ENCODE measurements around the gene TBC1D2B.

Gene TBC1D2B

DNA sequence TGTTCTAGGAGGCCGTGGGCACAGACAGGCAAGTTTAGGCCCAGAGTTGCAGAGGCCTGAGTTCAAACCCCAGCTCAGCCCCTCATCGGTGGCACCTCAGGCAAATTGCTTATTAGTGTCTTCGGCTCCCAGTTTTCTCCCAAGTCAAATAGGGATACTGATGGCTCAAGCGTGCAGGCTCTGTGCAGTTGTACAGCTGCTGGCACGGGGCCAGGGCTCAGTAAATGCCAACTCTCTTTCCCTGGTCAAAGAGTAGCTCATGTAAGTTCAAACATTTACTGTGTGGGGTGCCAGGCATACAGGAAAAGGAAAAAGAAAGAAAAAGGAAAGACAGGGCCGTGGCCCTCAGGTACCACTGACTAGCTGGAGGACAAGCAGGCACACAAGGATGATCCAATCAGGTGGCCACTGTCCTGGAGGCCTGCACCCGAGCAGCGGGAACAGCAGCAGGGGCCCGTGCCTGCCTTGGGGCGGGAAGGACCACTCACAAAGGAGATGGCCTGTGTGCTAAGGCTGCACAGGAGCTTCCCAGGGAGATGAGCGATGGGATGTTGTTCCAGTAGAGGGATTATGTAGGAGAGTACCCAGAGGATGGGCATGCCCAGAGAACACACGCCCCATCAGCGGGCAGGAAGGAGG, 70.8 kb downstream of the TBC1D2B start:
- 96% methylated on average over 13 of the region's 13 CpGs for WGBS
- Histone ChIP-seq H3K9me3 (ENCODE audit: control insufficient read depth, low read length) (no peaks in the 10 kb centered on the region), H3K4me1 (ENCODE audit: control insufficient read depth, insufficient read depth, low read depth, low read length) (peaks cover 27% of the 10 kb centered on the region), H2AFZ (ENCODE audit: low read depth, low read length) (no peak overlapping the region), H3K27me3 (ENCODE audit: control insufficient read depth in 1 of 2, insufficient read depth in 1 of 2, low read length in 2 of 2) (no peaks in the 10 kb centered on the region), H2AK5ac (ENCODE audit: low read length, severe bottlenecking) (no peak overlapping the region), H3K4ac (ENCODE audit: low read depth in 1 of 2, low read length in 2 of 2) (no peak overlapping the region), H3K36me3 (ENCODE audit: control insufficient read depth in 1 of 2, insufficient read depth in 2 of 2, low read depth in 1 of 2, low read length in 2 of 2) (peaks cover 63 to 70% of the 10 kb centered on the region in 2 experiments), H3K23ac (ENCODE audit: low read length in 2 of 2) (no peak overlapping the region), H3K9ac (ENCODE audit: low read length) (no peak overlapping the region), H2BK120ac (ENCODE audit: low read depth, low read length) (no peak overlapping the region), H4K91ac (ENCODE audit: low read length) (no peak overlapping the region), H3K79me1 (replicated peaks; ENCODE audit: low read length, poor library complexity, severe bottlenecking) (peaks cover 42% of the 10 kb centered on the region), H3K4me3 (ENCODE audit: insufficient read depth in 1 of 2, low read depth in 1 of 2, low read length in 2 of 2) (no peak overlapping the region), H3K27ac (ENCODE audit: low read length, poor library complexity, severe bottlenecking) (no peak overlapping the region), H2BK15ac (ENCODE audit: low read depth, poor library complexity, severe bottlenecking) (no peak overlapping the region), H2BK12ac (ENCODE audit: low read length in 2 of 2) (no peak overlapping the region), H3K18ac (ENCODE audit: low read depth in 1 of 2, low read length in 2 of 2) (no peak overlapping the region), H3K14ac (ENCODE audit: low read length in 2 of 2) (no peak overlapping the region), H4K8ac (ENCODE audit: low read length) (no peak overlapping the region), H2BK5ac (ENCODE audit: low read depth, low read length, poor library complexity, severe bottlenecking) (no peak overlapping the region), H3K4me2 (ENCODE audit: low read length, poor library complexity, severe bottlenecking) (no peak overlapping the region)
- no peak for DNase-seq

- no peak overlapping the region for H4K8ac ChIP-seq (ENCODE audit: low read length)
- 59% methylated on average over 10 of the region's 10 CpGs for WGBS
- no peak overlapping the region for H3K23ac ChIP-seq (ENCODE audit: low read length in 2 of 2)
- peaks cover 72 to 77% of the 10 kb centered on the region in 2 experiments for H3K36me3 ChIP-seq (ENCODE audit: control insufficient read depth in 1 of 2, insufficient read depth in 2 of 2, low read depth in 1 of 2, low read length in 2 of 2)
- H3K18ac ChIP-seq (ENCODE audit: low read depth in 1 of 2, low read length in 2 of 2), result peak overlapping the region in 1 of 2 experiments; percentile 44
- H3K4ac ChIP-seq (ENCODE audit: low read depth in 1 of 2, low read length in 2 of 2), result no peak overlapping the region
- no peak overlapping the region for H2BK5ac ChIP-seq (ENCODE audit: low read depth, low read length, poor library complexity, severe bottlenecking)
- H3K4me3 ChIP-seq (ENCODE audit: insufficient read depth in 1 of 2, low read depth in 1 of 2, low read length in 2 of 2), result no peak overlapping the region
- no peak overlapping the region for H2AFZ ChIP-seq (ENCODE audit: low read depth, low read length)
- no peak overlapping the region for H4K91ac ChIP-seq (ENCODE audit: low read length)
- H3K79me1 ChIP-seq (replicated peaks; ENCODE audit: low read length, poor library complexity, severe bottlenecking), result peaks cover 48% of the 10 kb centered on the region
- no peak overlapping the region for H2BK120ac ChIP-seq (ENCODE audit: low read depth, low read length)
- H3K4me1 ChIP-seq (ENCODE audit: control insufficient read depth, insufficient read depth, low read depth, low read length), result peaks cover 29% of the 10 kb centered on the region
- H2AK5ac ChIP-seq (ENCODE audit: low read length, severe bottlenecking), result no peak overlapping the region
- no peak overlapping the region for H2BK15ac ChIP-seq (ENCODE audit: low read depth, poor library complexity, severe bottlenecking)
- H3K14ac ChIP-seq (ENCODE audit: low read length in 2 of 2), result peak overlapping the region in 1 of 2 experiments; percentile 18
- H3K27ac ChIP-seq (ENCODE audit: low read length, poor library complexity, severe bottlenecking), result peak overlapping the region; percentile 8
- DNase-seq, result peak; percentile 92
- no peaks in the 10 kb centered on the region for H3K27me3 ChIP-seq (ENCODE audit: control insufficient read depth in 1 of 2, insufficient read depth in 1 of 2, low read length in 2 of 2)
- H3K4me2 ChIP-seq (ENCODE audit: low read length, poor library complexity, severe bottlenecking), result no peak overlapping the region
- peak overlapping the region; percentile 10 for H3K9ac ChIP-seq (ENCODE audit: low read length)
- no peak overlapping the region for H2BK12ac ChIP-seq (ENCODE audit: low read length in 2 of 2)
- no peaks in the 10 kb centered on the region for H3K9me3 ChIP-seq (ENCODE audit: control insufficient read depth, low read length)
These were observed 72.4 kb downstream of the TBC1D2B start for GRCh38 chr15:78004919-78005634.

- Histone ChIP-seq H2BK12ac (ENCODE audit: low read length in 2 of 2) (no peak overlapping the region), H3K27me3 (ENCODE audit: control insufficient read depth in 1 of 2, insufficient read depth in 1 of 2, low read length in 2 of 2) (no peaks in the 10 kb centered on the region), H3K14ac (ENCODE audit: low read length in 2 of 2) (no peak overlapping the region), H2AK5ac (ENCODE audit: low read length, severe bottlenecking) (no peak overlapping the region), H3K4ac (ENCODE audit: low read depth in 1 of 2, low read length in 2 of 2) (no peak overlapping the region), H2AFZ (ENCODE audit: low read depth, low read length) (no peak overlapping the region), H4K91ac (ENCODE audit: low read length) (no peak overlapping the region), H3K36me3 (ENCODE audit: control insufficient read depth in 1 of 2, insufficient read depth in 2 of 2, low read depth in 1 of 2, low read length in 2 of 2) (peaks cover 75 to 83% of the 10 kb centered on the region in 2 experiments), H3K4me2 (ENCODE audit: low read length, poor library complexity, severe bottlenecking) (no peak overlapping the region), H3K79me1 (replicated peaks; ENCODE audit: low read length, poor library complexity, severe bottlenecking) (peaks cover 48% of the 10 kb centered on the region), H3K23ac (ENCODE audit: low read length in 2 of 2) (no peak overlapping the region), H2BK5ac (ENCODE audit: low read depth, low read length, poor library complexity, severe bottlenecking) (no peak overlapping the region), H3K27ac (ENCODE audit: low read length, poor library complexity, severe bottlenecking) (no peak overlapping the region), H4K8ac (ENCODE audit: low read length) (peak overlapping the region; percentile 58), H3K4me1 (ENCODE audit: control insufficient read depth, insufficient read depth, low read depth, low read length) (peaks cover 29% of the 10 kb centered on the region), H2BK15ac (ENCODE audit: low read depth, poor library complexity, severe bottlenecking) (no peak overlapping the region), H3K9me3 (ENCODE audit: control insufficient read depth, low read length) (no peaks in the 10 kb centered on the region), H3K18ac (ENCODE audit: low read depth in 1 of 2, low read length in 2 of 2) (no peak overlapping the region), H3K4me3 (ENCODE audit: insufficient read depth in 1 of 2, low read depth in 1 of 2, low read length in 2 of 2) (no peak overlapping the region), H3K9ac (ENCODE audit: low read length) (peak overlapping the region; percentile 10), H2BK120ac (ENCODE audit: low read depth, low read length) (no peak overlapping the region)
- WGBS, result 81% methylated on average over 8 of the region's 9 CpGs
- DNase-seq, result no peak
These were observed 73.2 kb downstream of the TBC1D2B start for GRCh38 chr15:78004222-78004727.

DNA sequence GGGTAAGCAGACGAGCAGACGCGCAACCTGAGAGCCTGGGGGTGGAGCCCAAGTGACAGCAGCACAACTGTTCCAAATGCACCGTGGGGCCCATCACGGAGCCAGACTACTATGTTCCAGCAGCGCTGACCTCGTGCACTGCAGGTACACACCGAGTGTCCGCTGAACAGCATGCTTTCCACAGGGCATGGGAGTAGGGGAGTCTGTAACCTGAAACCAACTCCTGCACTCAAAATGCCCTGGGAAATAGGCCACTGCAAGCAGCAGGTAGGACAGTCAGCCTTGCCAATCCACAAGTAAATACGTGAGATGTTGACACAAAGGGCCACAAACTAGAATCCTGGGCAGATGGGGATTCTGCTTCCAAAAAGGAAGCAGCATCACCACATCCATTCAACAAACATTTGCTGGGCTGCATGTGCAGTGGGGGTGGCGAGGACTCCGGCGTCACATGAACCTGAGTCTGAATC, 73.9 kb downstream of the TBC1D2B start:
- Histone ChIP-seq H2BK12ac (ENCODE audit: low read length in 2 of 2) (no peak overlapping the region), H3K9ac (ENCODE audit: low read length) (no peak overlapping the region)

More for the DNA sequence above, 73.9 kb downstream of the TBC1D2B start:
- H4K91ac ChIP-seq (ENCODE audit: low read length), result no peak overlapping the region
- H3K4ac ChIP-seq (ENCODE audit: low read depth in 1 of 2, low read length in 2 of 2), result no peak overlapping the region
- H3K23ac ChIP-seq (ENCODE audit: low read length in 2 of 2), result no peak overlapping the region
- peak overlapping the region; percentile 31 for H4K8ac ChIP-seq (ENCODE audit: low read length)
- no peak overlapping the region for H3K18ac ChIP-seq (ENCODE audit: low read depth in 1 of 2, low read length in 2 of 2)
- peaks cover 29% of the 10 kb centered on the region for H3K4me1 ChIP-seq (ENCODE audit: control insufficient read depth, insufficient read depth, low read depth, low read length)
- WGBS, result 92% methylated on average over 13 of the region's 13 CpGs
- H3K9me3 ChIP-seq (ENCODE audit: control insufficient read depth, low read length), result no peaks in the 10 kb centered on the region
- no peak overlapping the region for H2AFZ ChIP-seq (ENCODE audit: low read depth, low read length)
- H2AK5ac ChIP-seq (ENCODE audit: low read length, severe bottlenecking), result no peak overlapping the region
- no peak overlapping the region for H3K4me2 ChIP-seq (ENCODE audit: low read length, poor library complexity, severe bottlenecking)
- H3K36me3 ChIP-seq (ENCODE audit: control insufficient read depth in 1 of 2, insufficient read depth in 2 of 2, low read depth in 1 of 2, low read length in 2 of 2), result peaks cover 74 to 85% of the 10 kb centered on the region in 2 experiments
- H2BK120ac ChIP-seq (ENCODE audit: low read depth, low read length), result no peak overlapping the region
- no peak overlapping the region for H3K4me3 ChIP-seq (ENCODE audit: insufficient read depth in 1 of 2, low read depth in 1 of 2, low read length in 2 of 2)
- H3K27ac ChIP-seq (ENCODE audit: low read length, poor library complexity, severe bottlenecking), result no peak overlapping the region
- no peak overlapping the region for H2BK15ac ChIP-seq (ENCODE audit: low read depth, poor library complexity, severe bottlenecking)
- no peaks in the 10 kb centered on the region for H3K27me3 ChIP-seq (ENCODE audit: control insufficient read depth in 1 of 2, insufficient read depth in 1 of 2, low read length in 2 of 2)
- H3K14ac ChIP-seq (ENCODE audit: low read length in 2 of 2), result no peak overlapping the region
- no peak for DNase-seq
- H3K79me1 ChIP-seq (replicated peaks; ENCODE audit: low read length, poor library complexity, severe bottlenecking), result peaks cover 48% of the 10 kb centered on the region
- no peak overlapping the region for H2BK5ac ChIP-seq (ENCODE audit: low read depth, low read length, poor library complexity, severe bottlenecking)

Measured in mesenchymal stem cell (in vitro differentiated cells and primary cell).